Right lobe of liver (tissue), 6 donors: ENCODE data around the gene IFIT5. TPM values are rescaled to one million over a fixed set of nuclear protein-coding genes. Genes with fewer than 3 reads are reported as not detected.

Source experiments
- ATAC-seq, 4 donors: fragments of 200-7000 bp; cut with Tn5 transposase; one replicate each; pipeline ENCODE4 v1.9.1; 2020; ENCODE audit warnings: mild to moderate bottlenecking in 4 of 4, moderate library complexity in 4 of 4
- DNase-seq, 3 donors: peaks; one replicate each; pipeline ENCODE4 v3.0.0-alpha.2; 2020
- H3K27ac ChIP-seq, 3 donors: fragments of 200-600 bp; one replicate each; pipeline ENCODE4 v1.8.0; 2022
- H3K27me3 ChIP-seq, 2 donors: fragments of 200-600 bp; one replicate each; pipeline ENCODE4 v1.8.0; 2022
- H3K36me3 ChIP-seq, 4 donors: fragments of 200-600 bp; sonication (generic) in 1 of 4; one replicate each; pipeline versions ENCODE4 v1.5.1 to v1.8.0; 2017 to 2022; ENCODE audit warnings: control low read depth in 1 of 4
- H3K4me1 ChIP-seq, 4 donors: fragments of 200-600 bp; sonication (generic) in 1 of 4; one replicate each; pipeline versions ENCODE4 v1.5.1 to v1.8.0; 2017 to 2022; ENCODE audit warnings: control low read depth in 1 of 4
- H3K4me3 ChIP-seq, 3 donors: fragments of 200-600 bp; one replicate each; pipeline ENCODE4 v1.8.0; 2022
- H3K9me3 ChIP-seq, 4 donors: fragments of 200-600 bp; sonication (generic) in 1 of 4; one replicate each; pipeline versions ENCODE4 v1.5.1 to v1.8.0; 2017 to 2022; ENCODE audit warnings: control low read depth in 1 of 4
- CTCF ChIP-seq, 4 donors: fragments of 200-600 bp in 3 of 4; fragments of 450-650 bp in 1 of 4; IDR thresholded peaks; one replicate each; pipeline versions ENCODE4 v1.5.1 to v1.8.0; 2016 to 2022; ENCODE audit warnings: antibody characterized with exemption in 4 of 4, mild to moderate bottlenecking in 2 of 4
- POLR2A ChIP-seq: fragments of 450-650 bp; IDR thresholded peaks from one replicate; pipeline ENCODE4 v1.6.1; 2017; ENCODE audit warnings: antibody characterized with exemption, mild to moderate bottlenecking
- whole genome bisulfite sequencing: methylation state at CpG from one replicate; pipeline ENCODE4 v1.1.6; 2018; ENCODE audit warnings: low coverage, low lambda C conversion rate; ENCODE audit not compliant: insufficient coverage; ENCODE audit errors: missing lambda C conversion rate; 5-methylcytosine and 5-hydroxymethylcytosine counted together
- intact Hi-C, 2 donors: fragments of 100-400 bp; cut with DNase I; formaldehyde crosslinking; loops; one replicate each; pipeline versions ENCODE4 v1.11.2 to v1.14.1; 2022
- total RNA-seq, 6 experiments: library from RNA; depleted of rRNA in 2 of 6; stranded (reverse); fragments of >200 nt in 2 of 6; fragmentation: NEBNext Ultra II Directional in 3 of 6; extraction: Animal tissue kit (Norgen Biotek cat#: 25700) in 3 of 6; gene quantifications; one replicate each; pipeline versions ENCODE4 v1.1.0 to v1.2.4, GENCODE V29; 2016 to 2023
- donor health status: DM: no; HTN: yes; CAD: no.
- donor health status: DM: no; HTN: no; CAD: no.
- donor health status: DM: no; HTN: no; CAD: no.
- donor health status: DM: no; HTN: yes; CAD: no.
- donor health status: DM: no; HTN: yes; CAD: no.

IFIT5 gene
- total RNA-seq, 6 experiments from 2014 or later: 4.4 to 11.2 (median 8.3) TPM

GRCh38 chr10:89466599-89467035 lies 52.2 kb downstream of the IFIT5 start:
- peak; percentile 60 to 74 (median 72) for TF ChIP-seq CTCF (IDR thresholded peaks at IDR 0.05)
- TF ChIP-seq POLR2A: no peak
- peaks cover 0 to 20% (median 7%) of the 10 kb centered on the region in 4 donors for H3K4me1 ChIP-seq
- no peaks in the 10 kb centered on the region for H3K36me3 ChIP-seq
- peak in 1 of 3 donors; percentile 53 for DNase-seq
- H3K4me3 ChIP-seq: no peak overlapping the region
- H3K27ac ChIP-seq: peak overlapping the region in 1 of 3 donors; percentile 18
- peak; percentile 83 to 93 (median 86) for ATAC-seq
- 29% methylated on average over 3 of the region's 3 CpGs for WGBS
- no peaks in the 10 kb centered on the region for H3K9me3 ChIP-seq
- H3K27me3 ChIP-seq: no peaks in the 10 kb centered on the region
- intact Hi-C loops: loop anchor here in 1 of 2 donors (10.0 kb wide), 1 partner anchor 88 kb away; no protein-coding TSS in a partner anchor

GRCh38 chr10:89468191-89468965 lies 54.0 kb downstream of the IFIT5 start:
- H3K36me3 ChIP-seq: no peaks in the 10 kb centered on the region
- no peaks in the 10 kb centered on the region for H3K9me3 ChIP-seq
- H3K4me1 ChIP-seq: peaks cover 0 to 24% (median 9%) of the 10 kb centered on the region in 4 donors
- TF ChIP-seq POLR2A: no peak
- TF ChIP-seq CTCF (IDR thresholded peaks at IDR 0.05): no peak
- intact Hi-C loops: loop anchor here in 1 of 2 donors (10.0 kb wide), 1 partner anchor 86 kb away; no protein-coding TSS in a partner anchor
- H3K27me3 ChIP-seq: no peaks in the 10 kb centered on the region
- H3K4me3 ChIP-seq: no peak overlapping the region
- peak overlapping the region in 2 of 3 donors; percentile 20 to 31 for H3K27ac ChIP-seq
- 46% methylated on average over 9 of the region's 9 CpGs for WGBS
- DNase-seq: no peak
- peak; percentile 57 to 82 (median 65) for ATAC-seq

- Histone ChIP-seq H3K27me3 (no peaks in the 10 kb centered on the region), H3K4me3 (no peak overlapping the region), H3K9me3 (no peaks in the 10 kb centered on the region), H3K4me1 (peaks cover 0 to 35% (median 14%) of the 10 kb centered on the region in 4 donors), H3K36me3 (no peaks in the 10 kb centered on the region), H3K27ac (no peak overlapping the region)
- intact Hi-C loops: loop anchor here in 1 of 2 donors (10.0 kb wide), 1 partner anchor 85 kb away; no protein-coding TSS in a partner anchor
- TF ChIP-seq POLR2A: no peak
- no peak for TF ChIP-seq CTCF (IDR thresholded peaks at IDR 0.05)
- ATAC-seq (no peak), DNase-seq (no peak)
Measured at GRCh38 chr10:89469517-89469916, 55.1 kb downstream of the IFIT5 start.

Other genes starting within 250 kb of the IFIT5 start
- 1 to 10 TPM in 1 of 6 experiments, under 1 TPM in 3, not detected in 2; 0.31 to 1.2 (median 0.60) TPM for gene CH25H, start 207.3 kb upstream of the IFIT5 start, total RNA-seq
- gene LIPA, start 162.8 kb upstream of the IFIT5 start, total RNA-seq: 100 to 1,000 TPM in 1 of 6 experiments, 10 to 100 TPM in 5; 52.4 to 179 (median 58.4) TPM
- 10 to 100 TPM in 3 of 6 experiments, 1 to 10 TPM in 3; 4.7 to 12.4 (median 9.8) TPM for gene IFIT2, start 112.5 kb upstream of the IFIT5 start, total RNA-seq
- gene IFIT3, start 86.6 kb upstream of the IFIT5 start, total RNA-seq: 10 to 100 TPM in 4 of 6 experiments, 1 to 10 TPM in 2; 7.5 to 17.9 (median 11.5) TPM
- 1 to 10 TPM in 1 of 6 experiments, not detected in 5; 1.2 TPM for gene IFIT1B, start 36.5 kb upstream of the IFIT5 start, total RNA-seq
- 10 to 100 TPM in 3 of 6 experiments, 1 to 10 TPM in 3; 3.6 to 12.9 (median 10.0) TPM for gene IFIT1, start 21.9 kb upstream of the IFIT5 start, total RNA-seq
- 1 to 10 TPM in 2 of 6 experiments, under 1 TPM in 4; 0.20 to 6.1 (median 0.80) TPM for gene SLC16A12, start 121.0 kb downstream of the IFIT5 start, total RNA-seq
- gene PANK1, start 230.7 kb downstream of the IFIT5 start, total RNA-seq: 10 to 100 TPM; 13.3 to 71.0 (median 48.6) TPM